ENCODE measurements around the gene FAM174B. TPM values are rescaled to one million over a fixed set of nuclear protein-coding genes. Genes with fewer than 3 reads are reported as not detected.

Gene FAM174B
- total and polyA plus RNA-seq, 2 experiments from 2014 or later, result 15.0 to 21.8 TPM

DNA sequence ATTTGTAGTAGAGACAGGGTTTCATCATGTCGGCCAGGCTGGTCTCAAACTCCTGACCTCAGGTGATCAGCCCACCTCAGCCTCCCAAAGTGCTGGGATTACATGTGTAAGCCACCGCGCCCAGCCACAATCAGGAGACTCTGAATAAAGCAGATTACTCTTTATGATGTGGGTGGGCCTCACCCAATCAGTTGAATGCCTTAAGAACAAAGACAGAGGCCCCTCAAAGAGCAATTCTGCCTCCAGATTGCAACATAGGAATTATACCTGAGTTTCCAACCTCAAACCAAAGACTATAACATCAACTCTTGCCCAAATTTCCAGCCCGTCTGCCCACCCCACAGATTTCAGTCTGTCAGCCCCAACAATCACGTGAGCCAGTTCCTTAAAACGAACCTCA lies 18.8 kb upstream of the FAM174B start:
- H3K4me1 Mint-ChIP-seq, result peaks cover 9% of the 10 kb centered on the region; the same call in 2 of the 3 replicates
- Histone ChIP-seq H3K4me2 (no peak overlapping the region), H3K27ac (ENCODE audit: low read depth) (no peak overlapping the region), H3K9me2 (ENCODE audit: insufficient read depth) (no peaks in the 10 kb centered on the region), H3F3A (replicated peaks; ENCODE audit: low read depth) (no peaks in the 10 kb centered on the region), H2AFZ (no peak overlapping the region), H3K4me1 (ENCODE audit: insufficient read depth) (no peaks in the 10 kb centered on the region; the same call in 1 of the 2 replicates), H3K36me3 (ENCODE audit: insufficient read depth) (no peaks in the 10 kb centered on the region), H3K27me3 (ENCODE audit: insufficient read depth) (no peaks in the 10 kb centered on the region), H4K20me1 (replicated peaks; ENCODE audit: insufficient read depth) (no peaks in the 10 kb centered on the region), H3K4me3 (no peak overlapping the region), H3K79me2 (replicated peaks; ENCODE audit: insufficient read depth) (no peaks in the 10 kb centered on the region)
- DNase-seq (ENCODE audit: low spot score) (no peak), ATAC-seq (no peak)
- H3K9me3 Mint-ChIP-seq, result no peaks in the 10 kb centered on the region
- H3K4me3 Mint-ChIP-seq, result no peak overlapping the region
- H3K27me3 Mint-ChIP-seq (ENCODE audit: insufficient read depth, low read depth, poor library complexity), result peaks cover 3% of the 10 kb centered on the region
- no peaks in the 10 kb centered on the region for H3K36me3 Mint-ChIP-seq (ENCODE audit: low read depth)
- TF ChIP-seq POLR2AphosphoS5 (IDR thresholded peaks at IDR 0.05; ENCODE audit: low read depth), result no peak
- TF ChIP-seq, protein P1, sequence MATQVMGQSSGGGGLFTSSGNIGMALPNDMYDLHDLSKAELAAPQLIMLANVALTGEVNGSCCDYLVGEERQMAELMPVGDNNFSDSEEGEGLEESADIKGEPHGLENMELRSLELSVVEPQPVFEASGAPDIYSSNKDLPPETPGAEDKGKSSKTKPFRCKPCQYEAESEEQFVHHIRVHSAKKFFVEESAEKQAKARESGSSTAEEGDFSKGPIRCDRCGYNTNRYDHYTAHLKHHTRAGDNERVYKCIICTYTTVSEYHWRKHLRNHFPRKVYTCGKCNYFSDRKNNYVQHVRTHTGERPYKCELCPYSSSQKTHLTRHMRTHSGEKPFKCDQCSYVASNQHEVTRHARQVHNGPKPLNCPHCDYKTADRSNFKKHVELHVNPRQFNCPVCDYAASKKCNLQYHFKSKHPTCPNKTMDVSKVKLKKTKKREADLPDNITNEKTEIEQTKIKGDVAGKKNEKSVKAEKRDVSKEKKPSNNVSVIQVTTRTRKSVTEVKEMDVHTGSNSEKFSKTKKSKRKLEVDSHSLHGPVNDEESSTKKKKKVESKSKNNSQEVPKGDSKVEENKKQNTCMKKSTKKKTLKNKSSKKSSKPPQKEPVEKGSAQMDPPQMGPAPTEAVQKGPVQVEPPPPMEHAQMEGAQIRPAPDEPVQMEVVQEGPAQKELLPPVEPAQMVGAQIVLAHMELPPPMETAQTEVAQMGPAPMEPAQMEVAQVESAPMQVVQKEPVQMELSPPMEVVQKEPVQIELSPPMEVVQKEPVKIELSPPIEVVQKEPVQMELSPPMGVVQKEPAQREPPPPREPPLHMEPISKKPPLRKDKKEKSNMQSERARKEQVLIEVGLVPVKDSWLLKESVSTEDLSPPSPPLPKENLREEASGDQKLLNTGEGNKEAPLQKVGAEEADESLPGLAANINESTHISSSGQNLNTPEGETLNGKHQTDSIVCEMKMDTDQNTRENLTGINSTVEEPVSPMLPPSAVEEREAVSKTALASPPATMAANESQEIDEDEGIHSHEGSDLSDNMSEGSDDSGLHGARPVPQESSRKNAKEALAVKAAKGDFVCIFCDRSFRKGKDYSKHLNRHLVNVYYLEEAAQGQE (IDR thresholded peaks at IDR 0.05; ENCODE audit: unreplicated experiment), result no peak
- no peak for TF ChIP-seq EZH2 (IDR thresholded peaks at IDR 0.05; ENCODE audit: low read depth, unreplicated experiment)
- no peak for TF ChIP-seq JUNB (IDR thresholded peaks at IDR 0.05; ENCODE audit: unreplicated experiment)
- no peak for TF ChIP-seq STAT1 (IDR thresholded peaks at IDR 0.05; ENCODE audit: unreplicated experiment)
- no peak for TF ChIP-seq ZNF331 (CRISPR knock-in tag; IDR thresholded peaks at IDR 0.05; ENCODE audit: low read depth)
- TF ChIP-seq CREB1 (CRISPR knock-in tag; IDR thresholded peaks at IDR 0.05; ENCODE audit: low read depth), result no peak
- TF ChIP-seq, protein P2, sequence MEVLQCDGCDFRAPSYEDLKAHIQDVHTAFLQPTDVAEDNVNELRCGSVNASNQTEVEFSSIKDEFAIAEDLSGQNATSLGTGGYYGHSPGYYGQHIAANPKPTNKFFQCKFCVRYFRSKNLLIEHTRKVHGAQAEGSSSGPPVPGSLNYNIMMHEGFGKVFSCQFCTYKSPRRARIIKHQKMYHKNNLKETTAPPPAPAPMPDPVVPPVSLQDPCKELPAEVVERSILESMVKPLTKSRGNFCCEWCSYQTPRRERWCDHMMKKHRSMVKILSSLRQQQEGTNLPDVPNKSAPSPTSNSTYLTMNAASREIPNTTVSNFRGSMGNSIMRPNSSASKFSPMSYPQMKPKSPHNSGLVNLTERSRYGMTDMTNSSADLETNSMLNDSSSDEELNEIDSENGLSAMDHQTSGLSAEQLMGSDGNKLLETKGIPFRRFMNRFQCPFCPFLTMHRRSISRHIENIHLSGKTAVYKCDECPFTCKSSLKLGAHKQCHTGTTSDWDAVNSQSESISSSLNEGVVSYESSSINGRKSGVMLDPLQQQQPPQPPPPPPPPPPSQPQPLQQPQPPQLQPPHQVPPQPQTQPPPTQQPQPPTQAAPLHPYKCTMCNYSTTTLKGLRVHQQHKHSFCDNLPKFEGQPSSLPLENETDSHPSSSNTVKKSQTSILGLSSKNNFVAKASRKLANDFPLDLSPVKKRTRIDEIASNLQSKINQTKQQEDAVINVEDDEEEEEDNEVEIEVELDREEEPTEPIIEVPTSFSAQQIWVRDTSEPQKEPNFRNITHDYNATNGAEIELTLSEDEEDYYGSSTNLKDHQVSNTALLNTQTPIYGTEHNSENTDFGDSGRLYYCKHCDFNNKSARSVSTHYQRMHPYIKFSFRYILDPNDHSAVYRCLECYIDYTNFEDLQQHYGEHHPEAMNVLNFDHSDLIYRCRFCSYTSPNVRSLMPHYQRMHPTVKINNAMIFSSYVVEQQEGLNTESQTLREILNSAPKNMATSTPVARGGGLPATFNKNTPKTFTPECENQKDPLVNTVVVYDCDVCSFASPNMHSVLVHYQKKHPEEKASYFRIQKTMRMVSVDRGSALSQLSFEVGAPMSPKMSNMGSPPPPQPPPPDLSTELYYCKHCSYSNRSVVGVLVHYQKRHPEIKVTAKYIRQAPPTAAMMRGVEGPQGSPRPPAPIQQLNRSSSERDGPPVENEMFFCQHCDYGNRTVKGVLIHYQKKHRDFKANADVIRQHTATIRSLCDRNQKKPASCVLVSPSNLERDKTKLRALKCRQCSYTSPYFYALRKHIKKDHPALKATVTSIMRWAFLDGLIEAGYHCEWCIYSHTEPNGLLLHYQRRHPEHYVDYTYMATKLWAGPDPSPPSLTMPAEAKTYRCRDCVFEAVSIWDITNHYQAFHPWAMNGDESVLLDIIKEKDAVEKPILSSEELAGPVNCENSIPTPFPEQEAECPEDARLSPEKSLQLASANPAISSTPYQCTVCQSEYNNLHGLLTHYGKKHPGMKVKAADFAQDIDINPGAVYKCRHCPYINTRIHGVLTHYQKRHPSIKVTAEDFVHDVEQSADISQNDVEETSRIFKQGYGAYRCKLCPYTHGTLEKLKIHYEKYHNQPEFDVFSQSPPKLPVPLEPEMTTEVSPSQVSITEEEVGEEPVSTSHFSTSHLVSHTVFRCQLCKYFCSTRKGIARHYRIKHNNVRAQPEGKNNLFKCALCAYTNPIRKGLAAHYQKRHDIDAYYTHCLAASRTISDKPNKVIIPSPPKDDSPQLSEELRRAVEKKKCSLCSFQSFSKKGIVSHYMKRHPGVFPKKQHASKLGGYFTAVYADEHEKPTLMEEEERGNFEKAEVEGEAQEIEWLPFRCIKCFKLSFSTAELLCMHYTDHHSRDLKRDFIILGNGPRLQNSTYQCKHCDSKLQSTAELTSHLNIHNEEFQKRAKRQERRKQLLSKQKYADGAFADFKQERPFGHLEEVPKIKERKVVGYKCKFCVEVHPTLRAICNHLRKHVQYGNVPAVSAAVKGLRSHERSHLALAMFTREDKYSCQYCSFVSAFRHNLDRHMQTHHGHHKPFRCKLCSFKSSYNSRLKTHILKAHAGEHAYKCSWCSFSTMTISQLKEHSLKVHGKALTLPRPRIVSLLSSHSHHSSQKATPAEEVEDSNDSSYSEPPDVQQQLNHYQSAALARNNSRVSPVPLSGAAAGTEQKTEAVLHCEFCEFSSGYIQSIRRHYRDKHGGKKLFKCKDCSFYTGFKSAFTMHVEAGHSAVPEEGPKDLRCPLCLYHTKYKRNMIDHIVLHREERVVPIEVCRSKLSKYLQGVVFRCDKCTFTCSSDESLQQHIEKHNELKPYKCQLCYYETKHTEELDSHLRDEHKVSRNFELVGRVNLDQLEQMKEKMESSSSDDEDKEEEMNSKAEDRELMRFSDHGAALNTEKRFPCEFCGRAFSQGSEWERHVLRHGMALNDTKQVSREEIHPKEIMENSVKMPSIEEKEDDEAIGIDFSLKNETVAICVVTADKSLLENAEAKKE (CRISPR knock-in tag; IDR thresholded peaks at IDR 0.05), result no peak
- no peak for TF ChIP-seq ZNF114 (CRISPR knock-in tag; IDR thresholded peaks at IDR 0.05)
- TF ChIP-seq ETS1 (IDR thresholded peaks at IDR 0.05), result no peak
- no peak for TF ChIP-seq NANOG (IDR thresholded peaks at IDR 0.05; ENCODE audit: borderline replicate concordance)
- TF ChIP-seq, protein P3, sequence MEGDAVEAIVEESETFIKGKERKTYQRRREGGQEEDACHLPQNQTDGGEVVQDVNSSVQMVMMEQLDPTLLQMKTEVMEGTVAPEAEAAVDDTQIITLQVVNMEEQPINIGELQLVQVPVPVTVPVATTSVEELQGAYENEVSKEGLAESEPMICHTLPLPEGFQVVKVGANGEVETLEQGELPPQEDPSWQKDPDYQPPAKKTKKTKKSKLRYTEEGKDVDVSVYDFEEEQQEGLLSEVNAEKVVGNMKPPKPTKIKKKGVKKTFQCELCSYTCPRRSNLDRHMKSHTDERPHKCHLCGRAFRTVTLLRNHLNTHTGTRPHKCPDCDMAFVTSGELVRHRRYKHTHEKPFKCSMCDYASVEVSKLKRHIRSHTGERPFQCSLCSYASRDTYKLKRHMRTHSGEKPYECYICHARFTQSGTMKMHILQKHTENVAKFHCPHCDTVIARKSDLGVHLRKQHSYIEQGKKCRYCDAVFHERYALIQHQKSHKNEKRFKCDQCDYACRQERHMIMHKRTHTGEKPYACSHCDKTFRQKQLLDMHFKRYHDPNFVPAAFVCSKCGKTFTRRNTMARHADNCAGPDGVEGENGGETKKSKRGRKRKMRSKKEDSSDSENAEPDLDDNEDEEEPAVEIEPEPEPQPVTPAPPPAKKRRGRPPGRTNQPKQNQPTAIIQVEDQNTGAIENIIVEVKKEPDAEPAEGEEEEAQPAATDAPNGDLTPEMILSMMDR (conservative IDR thresholded peaks at IDR 0.05; ENCODE audit: low read depth in 2 of 2), result no peak
- H3K27ac Mint-ChIP-seq, result no peak overlapping the region

Data from GM23338 (cell line).